Esophagus muscularis mucosa (tissue), 4 donors: ENCODE data around the gene FRMD4A.

ENCODE experiments used
- CTCF ChIP-seq, 3 experiments: fragments of 200-600 bp in 2 of 3; fragments of 450-650 bp in 1 of 3; sonication (generic) in 2 of 3; IDR thresholded peaks; one replicate each; pipeline ENCODE4 v1.5.1; 2017 to 2019; ENCODE audit warnings: antibody characterized with exemption in 3 of 3, mild to moderate bottlenecking in 2 of 3, moderate library complexity in 1 of 3
- EP300 ChIP-seq: sonication (generic); formaldehyde crosslinking; IDR thresholded peaks from one replicate; pipeline ENCODE4 v1.6.1; 2017; ENCODE audit warnings: antibody characterized with exemption
- POLR2A ChIP-seq: fragments of 450-650 bp; IDR thresholded peaks from one replicate; pipeline ENCODE4 v1.6.1; 2017; ENCODE audit warnings: antibody characterized with exemption, moderate library complexity, mild to moderate bottlenecking, low read depth
- POLR2AphosphoS5 ChIP-seq, 2 donors: sonication (generic); formaldehyde crosslinking; IDR thresholded peaks; one replicate each; pipeline ENCODE4 v1.6.1; 2017; ENCODE audit warnings: antibody characterized with exemption in 2 of 2

- TF ChIP-seq CTCF (IDR thresholded peaks at IDR 0.05) = no peak
- TF ChIP-seq POLR2AphosphoS5 (IDR thresholded peaks at IDR 0.05) = no peak
- TF ChIP-seq POLR2A = no peak
- no peak for TF ChIP-seq EP300
Measured at GRCh38 chr10:13771992-13772391, 558.7 kb downstream of the FRMD4A start.
